Fibroblast of skin of right biceps (primary cell): ENCODE data around the gene ENDOU.
A peak's percentile ranks its signal among the peaks of the same experiment; 100 is the strongest.

Experiments used
- DNase-seq: peaks from one replicate; pipeline ENCODE4 v3.0.0-alpha.2; 2013

ENDOU gene

GRCh38 chr12:47757364-47757839 is 32.1 kb upstream of the ENDOU start:
- DNase-seq, result no peak

- no peak for DNase-seq
These were observed 30.6 kb upstream of the ENDOU start for GRCh38 chr12:47755655-47756562.

- DNase-seq, result no peak
These were observed 29.6 kb upstream of the ENDOU start for GRCh38 chr12:47754881-47755280.

GRCh38 chr12:47754126-47754525 is 28.8 kb upstream of the ENDOU start:
- DNase-seq, result no peak

GRCh38 chr12:47753021-47754001 is 28.0 kb upstream of the ENDOU start:
- DNase-seq, result peak; percentile 27

- DNase-seq, result peak; percentile 45
These were observed 27.3 kb upstream of the ENDOU start for GRCh38 chr12:47752552-47752951.

- DNase-seq, result no peak
These were observed 26.8 kb upstream of the ENDOU start for GRCh38 chr12:47752121-47752520.

- no peak for DNase-seq
These were observed 26.3 kb upstream of the ENDOU start for GRCh38 chr12:47751561-47751960.

GRCh38 chr12:47750916-47751470 is 25.7 kb upstream of the ENDOU start:
- no peak for DNase-seq

GRCh38 chr12:47750229-47750798 is 25.0 kb upstream of the ENDOU start:
- DNase-seq, result no peak

GRCh38 chr12:47748899-47749298 is 23.6 kb upstream of the ENDOU start:
- DNase-seq, result no peak

- DNase-seq, result no peak
These were observed 23.2 kb upstream of the ENDOU start for GRCh38 chr12:47748507-47748828.

- no peak for DNase-seq
These were observed 22.6 kb upstream of the ENDOU start for GRCh38 chr12:47747596-47748506.

- no peak for DNase-seq
These were observed 21.8 kb upstream of the ENDOU start for GRCh38 chr12:47747126-47747525.

GRCh38 chr12:47746523-47746922 is 21.2 kb upstream of the ENDOU start:
- no peak for DNase-seq

GRCh38 chr12:47746073-47746472 is 20.8 kb upstream of the ENDOU start:
- DNase-seq, result no peak

- no peak for DNase-seq
These were observed 20.3 kb upstream of the ENDOU start for GRCh38 chr12:47745485-47746041.

- DNase-seq, result no peak
These were observed 19.6 kb upstream of the ENDOU start for GRCh38 chr12:47744778-47745436.

GRCh38 chr12:47744005-47744651 is 18.8 kb upstream of the ENDOU start:
- no peak for DNase-seq

GRCh38 chr12:47743311-47743860 is 18.1 kb upstream of the ENDOU start:
- no peak for DNase-seq
